Prostate gland (tissue), 2 donors: ENCODE measurements around the gene MARK3.

Experiments
- POLR2A ChIP-seq: fragments of 450-650 bp; IDR thresholded peaks from one replicate; pipeline ENCODE4 v1.6.1; 2016; ENCODE audit warnings: antibody characterized with exemption, mild to moderate bottlenecking
- POLR2AphosphoS5 ChIP-seq: sonication (generic); formaldehyde crosslinking; IDR thresholded peaks from one replicate; pipeline ENCODE4 v1.6.1; 2017; ENCODE audit warnings: antibody characterized with exemption
- TF ChIP-seq, protein P1 (sequence below), 4 experiments: fragments of 200-600 bp in 2 of 4; fragments of 450-650 bp in 2 of 4; sonication (generic) in 2 of 4; IDR thresholded peaks; 1 replicate in 3 of 4; 2 replicates in 1 of 4; pipeline ENCODE4 v1.5.1; 2016 to 2019; ENCODE audit warnings: antibody characterized with exemption in 4 of 4, mild to moderate bottlenecking in 2 of 4, moderate library complexity in 2 of 4

DNA sequence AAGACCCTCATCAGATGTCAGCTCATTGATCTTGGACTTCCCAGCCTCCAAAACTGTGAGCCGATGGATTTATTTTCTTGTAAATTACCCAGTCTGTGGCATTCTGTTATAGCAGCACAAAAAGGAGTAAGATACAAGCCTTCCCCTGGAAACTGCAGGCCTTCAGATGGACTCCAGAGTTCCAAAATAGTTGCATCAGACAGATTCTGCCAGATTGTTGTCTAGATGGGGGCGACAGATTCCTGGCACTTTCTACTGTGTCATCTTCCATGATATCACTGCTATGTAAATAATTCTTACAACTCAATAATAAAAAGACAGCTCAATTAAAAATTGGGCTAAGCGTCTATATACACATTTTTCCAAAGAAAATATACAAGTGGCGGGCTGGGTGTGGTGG lies 17.2 kb upstream of the MARK3 start:
- no peak for TF ChIP-seq POLR2AphosphoS5
- TF ChIP-seq, protein P1, sequence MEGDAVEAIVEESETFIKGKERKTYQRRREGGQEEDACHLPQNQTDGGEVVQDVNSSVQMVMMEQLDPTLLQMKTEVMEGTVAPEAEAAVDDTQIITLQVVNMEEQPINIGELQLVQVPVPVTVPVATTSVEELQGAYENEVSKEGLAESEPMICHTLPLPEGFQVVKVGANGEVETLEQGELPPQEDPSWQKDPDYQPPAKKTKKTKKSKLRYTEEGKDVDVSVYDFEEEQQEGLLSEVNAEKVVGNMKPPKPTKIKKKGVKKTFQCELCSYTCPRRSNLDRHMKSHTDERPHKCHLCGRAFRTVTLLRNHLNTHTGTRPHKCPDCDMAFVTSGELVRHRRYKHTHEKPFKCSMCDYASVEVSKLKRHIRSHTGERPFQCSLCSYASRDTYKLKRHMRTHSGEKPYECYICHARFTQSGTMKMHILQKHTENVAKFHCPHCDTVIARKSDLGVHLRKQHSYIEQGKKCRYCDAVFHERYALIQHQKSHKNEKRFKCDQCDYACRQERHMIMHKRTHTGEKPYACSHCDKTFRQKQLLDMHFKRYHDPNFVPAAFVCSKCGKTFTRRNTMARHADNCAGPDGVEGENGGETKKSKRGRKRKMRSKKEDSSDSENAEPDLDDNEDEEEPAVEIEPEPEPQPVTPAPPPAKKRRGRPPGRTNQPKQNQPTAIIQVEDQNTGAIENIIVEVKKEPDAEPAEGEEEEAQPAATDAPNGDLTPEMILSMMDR (IDR thresholded peaks at IDR 0.05) = no peak
- TF ChIP-seq POLR2A = no peak
